GM12878 (cell line): ENCODE measurements around the gene STK33. TPM values are rescaled to one million over a fixed set of nuclear protein-coding genes. Genes with fewer than 3 reads are reported as not detected.

Experiments
- ATAC-seq: fragments of 200-7000 bp; cut with Tn5 transposase; 3 replicates; pipeline ENCODE4 v1.9.1; 2020; ENCODE audit warnings: mild to moderate bottlenecking, moderate library complexity
- BruUV-seq: library from RNA; stranded (reverse); fragments of 400-500 nt; replicated peaks from 2 replicates; lab custom pipeline; 2021; lab: Mats Ljungman, UMichigan
- CTCF ChIA-PET: fragments of 300-600 bp; sonication (Branson Sonifier 250); formaldehyde crosslinking; extraction: SDS; loops from one replicate; lab custom pipeline; 2021; ENCODE audit warnings: inconsistent platforms; lab: Yijun Ruan, JAX
- POLR2A ChIA-PET: fragments of 350-600 bp; formaldehyde crosslinking; extraction: SDS; loops from one replicate; lab custom pipeline; 2021; ENCODE audit warnings: inconsistent platforms; lab: Charles Lee
- RAD21 ChIA-PET: fragments of 300-600 bp; sonication (Branson Sonifier 250); formaldehyde crosslinking; loops from one replicate; lab custom pipeline; 2023; ENCODE audit warnings: antibody characterized with exemption; ENCODE audit not compliant: unreplicated experiment; lab: Charles Lee
- SMC1A ChIA-PET: fragments of 300-600 bp; sonication (Branson Sonifier 250); formaldehyde crosslinking; loops from one replicate; lab custom pipeline; 2023; ENCODE audit not compliant: unreplicated experiment, uncharacterized antibody; lab: Charles Lee
- DNase-seq: peaks from one replicate; pipeline ENCODE4 v3.0.0-alpha.2; 2011; ENCODE audit warnings: low read depth, low spot score
- FAIRE-seq: peaks from 3 replicates; lab custom pipeline; 2011; peaks lifted over from hg19 to GRCh38; lab: Jason Lieb, UNC
- H2AFZ ChIP-seq: 2 replicates; pipeline ENCODE4 v1.6.0; 2011; ENCODE audit warnings: low read depth, low read length, control low read depth; ENCODE audit not compliant: control insufficient read depth
- H3K27ac ChIP-seq: 2 replicates; pipeline ENCODE4 v1.5.1; 2011; ENCODE audit warnings: control low read depth; ENCODE audit not compliant: control insufficient read depth, insufficient read depth
- H3K27me3 ChIP-seq, 2 experiments: replicated peaks in 1 of 2; 2 replicates each; pipeline versions ENCODE4 v1.6.0 to v1.6.1; 2011; ENCODE audit warnings: low read length in 1 of 2; ENCODE audit not compliant: control insufficient read depth in 2 of 2, insufficient read depth in 2 of 2
- H3K36me3 ChIP-seq, 2 experiments: 2 replicates each; pipeline ENCODE4 v1.5.1; 2011; ENCODE audit warnings: low read length in 1 of 2; ENCODE audit not compliant: control insufficient read depth in 2 of 2, insufficient read depth in 2 of 2
- H3K4me1 ChIP-seq: 2 replicates; pipeline ENCODE4 v1.6.1; 2011; ENCODE audit warnings: mild to moderate bottlenecking, low read length, moderate library complexity, mixed read lengths; ENCODE audit not compliant: control insufficient read depth, insufficient read depth
- H3K4me2 ChIP-seq: 2 replicates; pipeline ENCODE4 v1.6.0; 2011; ENCODE audit warnings: control low read depth; ENCODE audit not compliant: control insufficient read depth, insufficient read depth
- H3K4me3 ChIP-seq: fragments of 200-600 bp; sonication (generic); 2 replicates; pipeline ENCODE4 v1.5.1; 2016
- H3K79me2 ChIP-seq: 2 replicates; pipeline ENCODE4 v1.6.0; 2011; ENCODE audit warnings: low read length; ENCODE audit not compliant: control insufficient read depth, insufficient read depth
- H3K9ac ChIP-seq: 2 replicates; pipeline ENCODE4 v1.8.0; 2011; ENCODE audit warnings: low read length, control low read depth, mixed read lengths; ENCODE audit not compliant: control insufficient read depth, insufficient read depth
- H3K9me3 ChIP-seq: replicated peaks from 3 replicates; pipeline ENCODE4 v1.5.1; 2011; ENCODE audit warnings: mild to moderate bottlenecking, low read length; ENCODE audit not compliant: control insufficient read depth, insufficient read depth
- H4K20me1 ChIP-seq: 2 replicates; pipeline ENCODE4 v1.6.0; 2011; ENCODE audit not compliant: control insufficient read depth, insufficient read depth
- ATF7 ChIP-seq: fragments of 450-650 bp; IDR thresholded peaks from 2 replicates; pipeline ENCODE4 v1.6.1; 2016; ENCODE audit warnings: low read depth, mild to moderate bottlenecking
- CBFB ChIP-seq: IDR thresholded peaks from 2 replicates; pipeline ENCODE4 v1.6.1; 2016; ENCODE audit warnings: antibody characterized with exemption, low read depth
- EGR1 ChIP-seq, 2 experiments: IDR thresholded peaks; 1 replicate in 1 of 2; 2 replicates in 1 of 2; pipeline ENCODE4 v1.6.1; 2011 to 2012; ENCODE audit warnings: low read depth in 2 of 2, low read length in 2 of 2, borderline replicate concordance in 1 of 2, mild to moderate bottlenecking in 1 of 2, moderate library complexity in 1 of 2
- GABPA ChIP-seq: IDR thresholded peaks from 2 replicates; pipeline ENCODE4 v1.6.1; 2014; ENCODE audit warnings: antibody characterized with exemption, low read depth, mild to moderate bottlenecking, inconsistent platforms
- HCFC1 ChIP-seq: fragments of 150-350 bp; IDR thresholded peaks from 2 replicates; pipeline ENCODE4 v1.6.1; 2014; ENCODE audit warnings: low read length
- NFIC ChIP-seq: IDR thresholded peaks from 2 replicates; pipeline ENCODE4 v1.6.1; 2012; ENCODE audit warnings: low read depth, mild to moderate bottlenecking, inconsistent platforms, low read length, moderate library complexity
- POLR2AphosphoS2 ChIP-seq: IDR thresholded peaks from 2 replicates; pipeline ENCODE4 v1.6.1; 2011; ENCODE audit warnings: low read depth, mild to moderate bottlenecking, low read length, improper control_type of control experiment, moderate library complexity
- SUPT20H ChIP-seq: IDR thresholded peaks from 2 replicates; pipeline ENCODE4 v1.6.1; 2011; ENCODE audit warnings: low read depth, mild to moderate bottlenecking, low read length, moderate library complexity, borderline replicate concordance; ENCODE audit not compliant: control insufficient read depth
- TARDBP ChIP-seq: IDR thresholded peaks from 2 replicates; pipeline ENCODE4 v1.6.1; 2016; ENCODE audit warnings: borderline replicate concordance
- USF2 ChIP-seq: IDR thresholded peaks from 2 replicates; pipeline ENCODE4 v1.6.1; 2011; ENCODE audit warnings: low read depth, low read length, improper control_type of control experiment, borderline replicate concordance
- WRNIP1 ChIP-seq: IDR thresholded peaks from 2 replicates; pipeline ENCODE4 v1.6.1; 2011; ENCODE audit warnings: low read depth, low read length, improper control_type of control experiment, borderline replicate concordance
- ZNF217 ChIP-seq: fragments of 450-650 bp; IDR thresholded peaks from 2 replicates; pipeline ENCODE4 v1.6.1; 2017; ENCODE audit warnings: antibody characterized with exemption, mild to moderate bottlenecking
- WGBS: methylation state at CpG from one replicate; pipeline ENCODE4 v1.1.6; 2016; ENCODE audit warnings: low lambda C conversion rate; ENCODE audit not compliant: insufficient replicate concordance, insufficient coverage; ENCODE audit errors: missing lambda C conversion rate; 5-methylcytosine and 5-hydroxymethylcytosine counted together
- in situ Hi-C: fragments of 300-500 bp; cut with MboI; formaldehyde crosslinking; loops from 9 replicates; pipeline ENCODE4 v1.14.3; 2018; ENCODE audit warnings: mixed read lengths
- intact Hi-C: fragments of 100-400 bp; cut with micrococcal nuclease; formaldehyde crosslinking; loops from one replicate; pipeline ENCODE4 v1.14.2; 2022; ENCODE audit not compliant: unreplicated experiment
- polyA plus RNA-seq, 11 experiments: library from polyadenylated mRNA; depleted of rRNA in 4 of 11; unstranded in 6 of 11; stranded (reverse) in 5 of 11; fragments of >200 nt; fragmentation: Nextera tagmentation in 4 of 11; fragmentation: Illumina TruSeq in 1 of 11; extraction: Ambion mirVana in 4 of 11; extraction: Trizol in 1 of 11; gene quantifications; 1 replicate in 1 of 11; 2 replicates in 10 of 11; pipeline versions ENCODE4 v1.2.1 to v1.2.3, GENCODE V29; 2011 to 2016; ENCODE audit warnings: inconsistent platforms in 2 of 11, missing spikeins in 2 of 11, low read depth in 1 of 11
- total RNA-seq, 4 experiments: library from RNA; depleted of rRNA in 3 of 4; stranded (reverse); fragments of >200 nt in 3 of 4; fragmentation: Illumina TruSeq in 1 of 4; extraction: Trizol in 1 of 4; gene quantifications; 2 replicates each; pipeline versions ENCODE4 v1.2.1 to v1.2.3, GENCODE V29; 2013 to 2021
- TF ChIP-seq, protein P1 (sequence below): fragments of 450-650 bp; formaldehyde crosslinking; IDR thresholded peaks from 2 replicates; pipeline ENCODE4 v1.4.0; 2022; ENCODE audit warnings: mild to moderate bottlenecking, moderate library complexity
- TF ChIP-seq, protein P2 (sequence below): fragments of 450-650 bp; formaldehyde crosslinking; IDR thresholded peaks from 2 replicates; pipeline ENCODE4 v1.4.0; 2020; ENCODE audit warnings: mild to moderate bottlenecking, moderate library complexity

The STK33 gene
- total and polyA plus RNA-seq, 10 of the 15 experiments (the other 5 are each of a cell fraction or from before 2014, with no cell fraction given) = 5.2 to 27.3 (median 18.3) TPM

- ChIA-PET RAD21 (no interaction called here), SMC1A (no interaction called here), POLR2A (no interaction called here), CTCF (no interaction called here)
- ATAC-seq = no peak
- FAIRE-seq = no peak
- Histone ChIP-seq H3K27me3 (no peaks in the 10 kb centered on the region), H2AFZ (no peak overlapping the region), H3K36me3 (no peaks in the 10 kb centered on the region), H3K4me2 (no peak overlapping the region), H3K27ac (no peak overlapping the region), H3K4me3 (no peak overlapping the region), H3K9me3 (no peaks in the 10 kb centered on the region), H4K20me1 (no peaks in the 10 kb centered on the region), H3K79me2 (no peaks in the 10 kb centered on the region), H3K4me1 (no peaks in the 10 kb centered on the region), H3K9ac (no peak overlapping the region)
- intact Hi-C loops (no loop called here), in situ Hi-C loops (no loop called here)
- BruUV-seq = no TSS peak
- DNase-seq = no peak
- WGBS = 57% methylated on average over 8 of the region's 8 CpGs
- TF ChIP-seq, protein P1, sequence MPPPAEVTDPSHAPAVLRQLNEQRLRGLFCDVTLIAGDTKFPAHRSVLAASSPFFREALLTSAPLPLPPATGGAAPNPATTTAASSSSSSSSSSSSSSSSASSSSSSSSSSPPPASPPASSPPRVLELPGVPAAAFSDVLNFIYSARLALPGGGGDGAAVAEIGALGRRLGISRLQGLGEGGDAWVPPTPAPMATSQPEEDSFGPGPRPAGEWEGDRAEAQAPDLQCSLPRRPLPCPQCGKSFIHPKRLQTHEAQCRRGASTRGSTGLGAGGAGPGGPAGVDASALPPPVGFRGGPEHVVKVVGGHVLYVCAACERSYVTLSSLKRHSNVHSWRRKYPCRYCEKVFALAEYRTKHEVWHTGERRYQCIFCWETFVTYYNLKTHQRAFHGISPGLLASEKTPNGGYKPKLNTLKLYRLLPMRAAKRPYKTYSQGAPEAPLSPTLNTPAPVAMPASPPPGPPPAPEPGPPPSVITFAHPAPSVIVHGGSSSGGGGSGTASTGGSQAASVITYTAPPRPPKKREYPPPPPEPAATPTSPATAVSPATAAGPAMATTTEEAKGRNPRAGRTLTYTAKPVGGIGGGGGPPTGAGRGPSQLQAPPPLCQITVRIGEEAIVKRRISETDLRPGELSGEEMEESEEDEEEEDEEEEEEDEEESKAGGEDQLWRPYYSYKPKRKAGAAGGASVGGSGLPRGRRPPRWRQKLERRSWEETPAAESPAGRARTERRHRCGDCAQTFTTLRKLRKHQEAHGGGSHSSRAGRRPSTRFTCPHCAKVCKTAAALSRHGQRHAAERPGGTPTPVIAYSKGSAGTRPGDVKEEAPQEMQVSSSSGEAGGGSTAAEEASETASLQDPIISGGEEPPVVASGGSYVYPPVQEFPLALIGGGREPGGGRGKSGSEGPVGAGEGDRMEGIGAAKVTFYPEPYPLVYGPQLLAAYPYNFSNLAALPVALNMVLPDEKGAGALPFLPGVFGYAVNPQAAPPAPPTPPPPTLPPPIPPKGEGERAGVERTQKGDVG (CRISPR knock-in tag) = no peak
- TF ChIP-seq NFIC (no peak), WRNIP1 (no peak), CBFB (no peak), GABPA (no peak), ZNF217 (no peak), SUPT20H (no peak), TARDBP (no peak), USF2 (no peak), POLR2AphosphoS2 (no peak), EGR1 (IDR thresholded peaks at IDR 0.05; ENCODE audit: borderline replicate concordance in 1 of 2, low read depth in 2 of 2, low read length in 2 of 2) (no peak), ATF7 (no peak), HCFC1 (no peak)
- TF ChIP-seq, protein P2, sequence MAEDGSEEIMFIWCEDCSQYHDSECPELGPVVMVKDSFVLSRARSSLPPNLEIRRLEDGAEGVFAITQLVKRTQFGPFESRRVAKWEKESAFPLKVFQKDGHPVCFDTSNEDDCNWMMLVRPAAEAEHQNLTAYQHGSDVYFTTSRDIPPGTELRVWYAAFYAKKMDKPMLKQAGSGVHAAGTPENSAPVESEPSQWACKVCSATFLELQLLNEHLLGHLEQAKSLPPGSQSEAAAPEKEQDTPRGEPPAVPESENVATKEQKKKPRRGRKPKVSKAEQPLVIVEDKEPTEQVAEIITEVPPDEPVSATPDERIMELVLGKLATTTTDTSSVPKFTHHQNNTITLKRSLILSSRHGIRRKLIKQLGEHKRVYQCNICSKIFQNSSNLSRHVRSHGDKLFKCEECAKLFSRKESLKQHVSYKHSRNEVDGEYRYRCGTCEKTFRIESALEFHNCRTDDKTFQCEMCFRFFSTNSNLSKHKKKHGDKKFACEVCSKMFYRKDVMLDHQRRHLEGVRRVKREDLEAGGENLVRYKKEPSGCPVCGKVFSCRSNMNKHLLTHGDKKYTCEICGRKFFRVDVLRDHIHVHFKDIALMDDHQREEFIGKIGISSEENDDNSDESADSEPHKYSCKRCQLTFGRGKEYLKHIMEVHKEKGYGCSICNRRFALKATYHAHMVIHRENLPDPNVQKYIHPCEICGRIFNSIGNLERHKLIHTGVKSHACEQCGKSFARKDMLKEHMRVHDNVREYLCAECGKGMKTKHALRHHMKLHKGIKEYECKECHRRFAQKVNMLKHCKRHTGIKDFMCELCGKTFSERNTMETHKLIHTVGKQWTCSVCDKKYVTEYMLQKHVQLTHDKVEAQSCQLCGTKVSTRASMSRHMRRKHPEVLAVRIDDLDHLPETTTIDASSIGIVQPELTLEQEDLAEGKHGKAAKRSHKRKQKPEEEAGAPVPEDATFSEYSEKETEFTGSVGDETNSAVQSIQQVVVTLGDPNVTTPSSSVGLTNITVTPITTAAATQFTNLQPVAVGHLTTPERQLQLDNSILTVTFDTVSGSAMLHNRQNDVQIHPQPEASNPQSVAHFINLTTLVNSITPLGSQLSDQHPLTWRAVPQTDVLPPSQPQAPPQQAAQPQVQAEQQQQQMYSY = no peak
These were observed 231.1 kb downstream of the STK33 start for GRCh38 chr11:8362899-8363298.
